HPDE6-E6E7 (cell line): ENCODE data around the gene COQ8B.

Experiments
- DNase-seq: peaks from one replicate; pipeline ENCODE4 v3.0.0; 2011; ENCODE audit warnings: missing footprints; ENCODE audit errors: extremely low spot score

COQ8B gene

DNA sequence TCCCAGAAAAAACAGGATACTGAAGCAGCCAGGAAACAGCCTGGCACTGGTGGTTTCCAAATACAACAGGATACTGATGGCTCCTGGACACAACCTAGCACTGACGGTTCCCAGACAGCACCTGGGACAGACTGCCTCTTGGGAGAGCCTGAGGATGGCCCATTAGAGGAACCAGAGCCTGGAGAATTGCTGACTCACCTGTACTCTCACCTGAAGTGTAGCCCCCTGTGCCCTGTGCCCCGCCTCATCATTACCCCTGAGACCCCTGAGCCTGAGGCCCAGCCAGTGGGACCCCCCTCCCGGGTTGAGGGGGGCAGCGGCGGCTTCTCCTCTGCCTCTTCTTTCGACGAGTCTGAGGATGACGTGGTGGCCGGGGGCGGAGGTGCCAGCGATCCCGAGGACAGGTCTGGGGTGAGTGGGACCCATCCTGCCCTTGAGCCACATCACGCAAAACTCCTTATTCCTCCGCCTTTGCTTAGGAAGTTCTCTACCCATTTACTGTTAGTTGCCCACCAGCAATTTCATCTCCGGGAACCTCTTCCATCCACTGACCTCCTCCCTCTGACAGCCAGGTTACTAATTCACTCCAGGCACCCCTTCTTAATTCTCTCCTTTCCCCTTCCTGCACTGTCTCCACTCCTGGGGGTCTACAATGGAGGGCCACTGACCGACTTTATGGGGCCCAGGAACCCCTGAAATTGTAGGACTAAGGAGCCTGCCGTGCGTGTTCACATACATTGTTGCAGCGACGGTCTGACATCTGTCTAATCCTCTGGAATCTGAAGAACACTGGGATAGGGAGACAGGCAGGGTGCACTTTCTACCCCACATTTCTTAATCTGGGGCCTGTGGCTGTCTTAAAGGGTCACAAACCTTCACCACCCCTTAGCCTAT is 1.4 kb upstream of the COQ8B start:
- DNase-seq, result no peak

DNA sequence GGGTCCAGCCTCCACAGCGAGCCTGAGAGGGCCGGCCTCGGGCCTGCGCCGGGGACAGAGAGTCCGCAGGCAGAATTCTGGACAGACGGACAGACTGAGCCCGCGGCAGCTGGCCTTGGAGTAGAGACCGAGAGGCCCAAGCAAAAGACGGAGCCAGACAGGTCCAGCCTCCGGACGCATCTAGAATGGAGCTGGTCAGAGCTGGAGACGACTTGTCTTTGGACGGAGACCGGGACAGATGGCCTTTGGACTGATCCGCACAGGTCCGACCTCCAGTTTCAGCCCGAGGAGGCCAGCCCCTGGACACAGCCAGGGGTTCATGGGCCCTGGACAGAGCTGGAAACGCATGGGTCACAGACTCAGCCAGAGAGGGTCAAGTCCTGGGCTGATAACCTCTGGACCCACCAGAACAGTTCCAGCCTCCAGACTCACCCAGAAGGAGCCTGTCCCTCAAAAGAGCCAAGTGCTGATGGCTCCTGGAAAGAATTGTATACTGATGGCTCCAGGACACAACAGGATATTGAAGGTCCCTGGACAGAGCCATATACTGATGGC is 716 bp upstream of the COQ8B start:
- no peak for DNase-seq

DNA sequence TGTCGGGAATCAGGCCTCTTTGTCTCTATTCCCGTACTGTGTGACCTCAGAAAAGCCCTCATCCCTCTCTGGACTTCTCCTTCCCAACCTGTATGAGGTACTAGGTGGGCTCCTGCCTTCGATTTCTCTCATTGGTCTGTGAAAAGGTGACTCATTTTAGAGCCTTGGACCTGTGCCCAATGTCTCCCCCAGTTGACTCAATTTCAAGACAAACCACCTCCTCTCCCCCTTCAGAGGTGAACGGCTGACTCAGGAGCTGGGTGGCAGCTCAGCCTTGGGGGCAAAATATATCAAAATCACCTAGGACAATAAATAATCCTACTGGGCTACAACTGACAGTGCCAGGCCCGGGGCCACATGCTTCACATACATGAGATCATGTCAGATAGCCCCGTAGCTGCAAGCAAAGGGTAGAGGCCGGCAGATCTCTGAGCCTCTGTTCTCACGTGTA is 630 bp downstream of the COQ8B start:
- peak; percentile 79 for DNase-seq

DNA sequence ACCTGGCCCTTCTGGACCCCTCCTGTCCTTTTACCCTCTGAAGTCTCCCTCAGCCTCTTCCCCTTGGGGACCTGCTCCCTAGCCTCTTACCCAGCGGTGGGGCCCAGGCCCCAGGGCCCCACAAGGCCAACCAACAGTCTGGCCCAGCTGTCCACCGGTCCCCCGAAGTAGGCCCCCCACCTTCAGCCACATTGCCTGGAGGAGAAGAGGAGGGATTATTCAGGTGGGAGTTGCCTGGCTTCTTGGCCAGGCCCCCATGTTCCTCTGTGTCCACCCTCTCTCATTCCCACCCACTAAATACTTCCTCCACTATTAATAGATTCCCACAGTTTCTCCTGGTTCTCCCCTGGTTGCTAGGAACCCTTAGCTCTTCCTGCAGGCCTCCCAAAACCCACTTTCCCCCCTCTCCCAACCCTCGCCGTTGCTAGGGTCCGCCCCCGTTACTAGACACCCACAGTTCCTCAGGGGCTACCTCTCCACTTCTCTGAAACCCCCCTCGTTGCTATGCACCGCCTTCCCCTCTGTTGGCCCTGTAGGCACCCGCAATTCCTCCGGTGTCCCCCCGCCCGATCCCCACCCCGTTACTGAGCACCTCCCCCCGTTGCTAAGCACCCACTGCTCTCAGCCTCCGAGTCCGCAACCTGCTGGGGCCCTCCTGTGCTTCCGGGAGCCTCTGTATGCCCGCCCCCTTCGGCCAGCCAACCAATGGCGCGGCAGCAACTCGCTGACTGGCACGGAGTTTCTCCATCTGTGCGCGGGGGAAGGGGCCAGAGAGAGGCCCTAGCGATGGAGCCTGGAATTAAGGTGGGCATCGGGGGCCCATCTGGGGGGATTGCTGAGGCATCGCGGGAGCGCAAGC is 2.0 kb downstream of the COQ8B start:
- DNase-seq, result peak; percentile 89

DNA sequence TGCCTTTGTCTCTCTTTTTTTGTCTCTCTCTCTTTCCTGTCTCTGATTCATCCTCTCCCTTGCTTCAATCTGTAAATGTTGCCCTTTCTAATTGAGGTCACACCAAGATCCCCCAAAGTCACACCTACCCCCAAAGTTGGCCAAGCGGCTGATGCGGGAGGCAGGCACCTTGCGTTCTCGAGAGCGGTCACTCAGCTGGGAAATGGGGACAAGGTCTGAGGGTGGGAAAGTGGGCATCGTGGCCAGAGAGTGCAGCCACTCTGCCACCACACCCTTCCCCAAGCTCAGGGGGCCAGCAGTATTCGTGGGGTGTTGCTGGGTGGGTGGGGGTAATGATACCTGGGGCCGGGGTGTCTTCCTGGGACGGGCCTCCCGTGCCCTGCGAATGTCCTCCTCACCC is 2.7 kb downstream of the COQ8B start:
- DNase-seq, result no peak

GRCh38 chr19:40709817-40710216 is 6.9 kb downstream of the COQ8B start:
- DNase-seq, result no peak

GRCh38 chr19:40707615-40708014 is 9.1 kb downstream of the COQ8B start:
- no peak for DNase-seq

DNA sequence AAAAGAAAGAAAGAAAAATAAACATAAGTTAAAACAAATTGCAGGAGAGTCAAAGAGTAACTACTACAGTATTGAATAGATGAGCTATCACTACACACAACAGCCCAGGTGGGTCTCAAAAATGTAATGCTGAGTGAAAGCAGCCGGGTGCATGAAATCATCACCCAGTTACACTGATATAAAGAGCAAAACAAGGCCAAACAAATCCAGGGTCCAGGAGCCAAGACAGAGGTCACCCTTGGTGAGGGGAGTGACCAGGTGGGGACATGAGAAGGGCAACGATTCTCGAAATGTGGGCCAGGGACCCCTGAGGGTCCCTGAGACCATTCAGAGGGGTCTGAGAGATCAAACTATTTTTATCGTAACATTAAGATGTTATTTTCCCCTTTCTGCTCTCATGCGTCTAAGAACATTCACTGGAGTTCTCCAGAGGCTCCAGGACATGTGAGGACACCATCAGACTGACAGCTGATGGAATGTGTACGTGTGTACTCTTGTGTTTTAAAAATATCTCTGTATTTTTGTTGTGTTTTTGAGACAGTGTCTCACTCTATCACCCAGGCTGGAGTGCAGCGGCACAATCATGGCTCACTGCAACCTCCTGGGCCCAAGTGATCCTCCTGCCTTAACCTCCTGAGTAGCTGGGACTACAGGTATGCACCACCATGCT is 10.6 kb downstream of the COQ8B start:
- no peak for DNase-seq

DNA sequence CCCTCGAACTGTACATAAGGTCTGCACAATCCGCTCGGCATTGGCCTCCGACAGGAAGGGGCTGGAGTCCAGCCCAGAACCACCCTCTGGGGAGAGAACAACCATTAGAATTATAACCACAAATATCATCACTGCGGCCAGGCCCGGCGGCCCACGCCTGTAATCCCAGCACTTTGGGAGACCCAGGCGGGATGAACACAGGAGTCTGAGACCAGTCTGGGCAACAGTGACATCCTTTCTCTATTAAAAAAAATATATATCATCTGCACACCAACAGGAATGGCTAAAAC is 11.4 kb downstream of the COQ8B start:
- no peak for DNase-seq

DNA sequence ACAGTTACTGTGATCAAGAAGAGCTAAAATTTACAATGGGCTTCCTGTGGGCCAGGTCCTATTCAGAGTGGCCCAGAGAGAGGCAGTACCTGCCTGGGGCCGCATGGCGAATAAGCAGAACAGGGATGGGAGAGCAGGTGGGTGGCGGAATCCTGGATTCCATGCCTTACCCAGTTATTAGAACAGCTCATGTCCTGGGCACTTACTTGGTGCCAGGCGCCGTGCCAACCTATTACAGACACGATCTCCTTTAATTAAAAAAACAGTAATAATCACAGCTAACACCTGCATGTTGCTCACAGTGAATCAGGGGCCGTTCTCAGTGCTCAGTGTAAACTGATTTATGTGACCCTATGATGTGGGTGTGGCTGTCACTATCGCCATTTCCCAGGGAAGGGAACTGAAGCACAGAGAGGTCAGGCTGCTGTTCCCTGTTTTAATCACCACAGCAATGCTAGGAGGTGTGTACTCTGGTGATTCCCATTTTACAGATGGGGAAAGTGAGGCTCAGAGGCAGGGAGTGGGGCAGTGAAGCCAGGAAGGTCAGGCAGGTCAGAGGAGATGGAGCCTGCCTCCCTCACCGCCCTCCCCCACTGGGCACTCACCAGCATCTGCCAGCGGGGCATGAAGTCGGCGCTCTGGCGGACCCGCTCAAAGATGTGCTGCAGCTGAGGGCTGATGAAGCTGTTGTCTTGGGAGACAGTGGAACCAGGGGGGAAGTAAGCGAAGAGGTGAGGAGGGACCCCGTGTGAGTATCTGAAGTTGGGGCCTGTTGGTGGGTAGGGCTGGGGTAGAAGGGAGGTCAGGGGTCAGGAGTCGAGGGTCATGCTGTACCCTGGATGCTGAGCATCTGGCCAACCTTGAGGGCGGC is 12.0 kb downstream of the COQ8B start:
- no peak for DNase-seq

- no peak for DNase-seq
Measured at GRCh38 chr19:40703029-40703755, 13.5 kb downstream of the COQ8B start.

DNA sequence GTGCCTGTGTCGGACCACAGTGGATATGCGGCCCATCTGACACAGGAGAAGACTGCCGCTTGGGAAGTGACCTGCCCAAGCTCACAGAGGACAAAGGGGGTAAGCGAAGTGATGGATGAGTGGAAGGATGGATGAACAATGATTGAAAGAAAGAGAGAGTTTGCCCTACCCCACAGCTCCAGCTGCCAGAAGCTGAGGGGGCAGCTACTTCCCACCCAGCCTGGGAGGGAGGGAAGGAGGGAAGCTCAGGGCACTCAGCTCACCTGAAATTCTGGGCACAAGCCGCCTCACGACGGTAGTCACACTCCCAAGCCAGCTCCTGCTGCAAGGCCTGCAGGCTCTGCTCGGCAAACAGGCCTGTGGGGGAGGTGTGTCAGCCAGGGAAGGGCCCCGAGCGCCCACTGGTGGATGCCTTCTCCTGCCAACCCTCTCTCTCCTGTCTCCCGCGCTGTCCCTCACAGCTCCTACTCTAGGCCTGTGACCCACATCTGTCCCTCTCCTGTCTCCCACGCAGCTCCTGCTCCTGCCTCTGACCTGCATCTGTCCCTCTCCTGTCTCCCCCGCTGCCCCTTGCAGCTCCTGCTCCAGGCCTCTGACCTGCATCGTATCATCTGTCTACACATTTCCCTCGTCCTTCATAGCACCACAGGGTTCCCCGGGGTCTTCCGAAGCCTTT is 14.2 kb downstream of the COQ8B start:
- DNase-seq, result no peak

DNA sequence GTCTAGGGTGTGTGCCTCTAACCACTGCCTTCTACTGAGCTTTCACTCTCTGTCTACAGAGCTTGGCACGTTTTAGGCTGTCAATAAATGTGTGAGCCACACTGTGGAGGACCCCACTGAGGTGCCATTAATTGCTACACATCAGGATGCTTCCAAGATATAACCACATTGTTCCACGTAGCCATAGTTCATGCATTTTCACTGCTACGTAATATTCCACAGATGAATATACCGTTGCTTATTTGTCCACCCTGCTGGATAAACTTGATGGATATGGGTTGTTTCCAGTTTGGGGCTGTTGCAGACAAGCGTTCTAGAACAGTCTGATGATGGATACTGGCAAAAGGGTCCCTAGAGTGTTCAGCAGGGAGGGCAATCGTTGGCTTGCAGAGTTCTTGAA is 14.9 kb downstream of the COQ8B start:
- DNase-seq, result no peak

GRCh38 chr19:40700083-40700482 is 16.6 kb downstream of the COQ8B start:
- DNase-seq, result no peak

DNA sequence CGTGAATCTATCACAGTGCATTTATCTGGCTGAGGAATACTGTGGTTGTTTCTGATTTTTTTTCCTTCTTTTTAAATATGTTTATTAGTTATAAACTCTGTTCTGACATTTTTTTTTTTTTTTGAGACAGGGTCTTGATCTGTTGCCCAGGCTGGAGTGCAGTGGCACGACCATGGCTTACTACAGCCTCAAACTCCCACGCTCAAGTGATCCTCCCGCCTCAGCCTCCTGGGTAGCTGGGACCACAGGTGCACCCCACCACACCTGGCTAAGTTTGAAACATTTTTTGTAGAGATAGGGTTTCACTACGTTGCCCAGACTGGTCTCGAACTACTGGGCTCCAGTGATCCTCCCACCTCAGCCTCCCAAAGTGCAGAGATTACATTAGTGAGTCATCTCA is 19.7 kb downstream of the COQ8B start:
- DNase-seq, result no peak

GRCh38 chr19:40695881-40696280 is 20.8 kb downstream of the COQ8B start:
- no peak for DNase-seq

DNA sequence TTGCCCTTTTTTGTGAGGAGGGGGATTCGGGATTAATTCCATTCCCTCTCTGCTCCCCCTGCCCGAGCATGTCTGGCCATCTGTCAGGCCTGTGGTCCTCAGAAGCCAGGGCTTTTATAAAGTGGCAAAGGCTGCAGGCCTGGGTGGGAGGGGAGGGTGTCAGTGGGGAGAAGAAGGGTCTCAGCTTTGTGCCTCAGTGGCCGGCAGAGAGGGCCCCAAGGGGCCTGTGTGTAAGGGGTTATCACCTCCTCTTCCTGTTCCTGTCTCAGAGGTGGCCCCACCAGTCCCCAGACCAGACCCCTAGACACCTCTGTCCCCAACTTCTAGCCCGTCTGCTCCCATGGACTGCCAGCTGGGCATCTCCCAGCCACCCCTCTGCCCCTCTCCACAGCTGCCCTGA is 22.8 kb downstream of the COQ8B start:
- no peak for DNase-seq

GRCh38 chr19:40693150-40693788 is 23.4 kb downstream of the COQ8B start:
- no peak for DNase-seq

DNA sequence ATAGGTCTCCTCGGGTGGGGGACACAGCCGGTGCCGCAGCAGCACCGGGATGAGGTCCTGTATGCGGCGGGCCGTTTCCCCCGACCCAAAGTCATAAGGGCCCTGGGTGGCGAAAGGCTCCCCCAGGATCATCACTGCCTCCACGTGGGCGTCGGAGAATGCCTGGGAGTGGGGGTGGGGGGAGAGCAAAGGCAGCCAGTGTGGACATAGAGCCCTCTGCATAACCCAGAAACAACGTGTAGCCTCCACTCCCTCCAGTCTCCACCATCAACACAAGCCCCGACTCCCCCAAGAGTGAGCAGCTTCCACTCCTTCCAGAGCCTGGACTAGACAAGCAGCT is 24.5 kb downstream of the COQ8B start:
- no peak for DNase-seq
